Lower leg skin (tissue), 4 donors: Measurements from ENCODE around the gene ZDHHC1. TPM values are rescaled to one million over a fixed set of nuclear protein-coding genes. Genes with fewer than 3 reads are reported as not detected.

Experiments used
- DNase-seq, 2 donors: peaks; one replicate each; pipeline ENCODE4 v3.0.0-alpha.2; 2019; ENCODE audit warnings: low spot score in 2 of 2
- H3K4me3 ChIP-seq: fragments of 200-600 bp; sonication (generic); 2 replicates; pipeline ENCODE4 v1.5.1; 2017; ENCODE audit warnings: mild to moderate bottlenecking, low read depth; ENCODE audit not compliant: poor library complexity, severe bottlenecking
- POLR2A ChIP-seq, 2 donors: fragments of 450-650 bp; IDR thresholded peaks; one replicate each; pipeline ENCODE4 v1.6.1; 2016 to 2017; ENCODE audit warnings: antibody characterized with exemption in 2 of 2, mild to moderate bottlenecking in 1 of 2, moderate library complexity in 1 of 2
- WGBS, 2 donors: methylation state at CpG; one replicate each; pipeline ENCODE4 v1.1.5; 2018; 5-methylcytosine and 5-hydroxymethylcytosine counted together
- intact Hi-C: fragments of 100-400 bp; cut with DNase I; formaldehyde crosslinking; loops from one replicate; pipeline ENCODE4 v1.15.0; 2023; ENCODE audit warnings: low total_unique reads
- total RNA-seq, 4 donors: library from RNA; depleted of rRNA; stranded (reverse); fragments of >200 nt; gene quantifications; one replicate each; pipeline ENCODE4 v1.1.0, GENCODE V29; 2016
- TF ChIP-seq, protein P1 (sequence below), 3 donors: fragments of 450-650 bp; IDR thresholded peaks; one replicate each; pipeline ENCODE4 v1.5.1; 2016; ENCODE audit warnings: antibody characterized with exemption in 3 of 3, mild to moderate bottlenecking in 3 of 3, moderate library complexity in 2 of 3

Gene ZDHHC1
- total RNA-seq, 4 donors from 2014 or later, result 15.1 to 24.7 (median 21.4) TPM

DNA sequence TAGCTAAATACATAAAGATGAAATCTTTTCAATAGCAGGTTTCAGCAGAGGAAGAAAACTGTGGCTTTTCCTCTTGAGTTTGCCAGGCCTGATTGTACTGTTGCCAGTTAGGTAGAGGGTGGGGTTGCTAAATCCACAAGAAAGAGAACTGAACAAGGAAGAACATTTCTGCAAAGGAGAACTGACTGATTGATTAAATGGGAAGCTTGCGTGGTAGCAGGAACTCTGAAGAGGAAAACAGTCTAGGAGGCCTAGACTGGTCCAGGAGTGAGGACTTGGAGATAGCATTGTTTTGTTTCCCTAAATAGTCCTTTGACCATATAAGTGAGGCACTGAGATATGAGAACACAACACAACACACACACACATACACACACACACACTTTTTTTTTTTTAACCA is 70.9 kb downstream of the ZDHHC1 start:
- no peak for DNase-seq
- no peak for TF ChIP-seq POLR2A (IDR thresholded peaks at IDR 0.05)
- TF ChIP-seq, protein P1, sequence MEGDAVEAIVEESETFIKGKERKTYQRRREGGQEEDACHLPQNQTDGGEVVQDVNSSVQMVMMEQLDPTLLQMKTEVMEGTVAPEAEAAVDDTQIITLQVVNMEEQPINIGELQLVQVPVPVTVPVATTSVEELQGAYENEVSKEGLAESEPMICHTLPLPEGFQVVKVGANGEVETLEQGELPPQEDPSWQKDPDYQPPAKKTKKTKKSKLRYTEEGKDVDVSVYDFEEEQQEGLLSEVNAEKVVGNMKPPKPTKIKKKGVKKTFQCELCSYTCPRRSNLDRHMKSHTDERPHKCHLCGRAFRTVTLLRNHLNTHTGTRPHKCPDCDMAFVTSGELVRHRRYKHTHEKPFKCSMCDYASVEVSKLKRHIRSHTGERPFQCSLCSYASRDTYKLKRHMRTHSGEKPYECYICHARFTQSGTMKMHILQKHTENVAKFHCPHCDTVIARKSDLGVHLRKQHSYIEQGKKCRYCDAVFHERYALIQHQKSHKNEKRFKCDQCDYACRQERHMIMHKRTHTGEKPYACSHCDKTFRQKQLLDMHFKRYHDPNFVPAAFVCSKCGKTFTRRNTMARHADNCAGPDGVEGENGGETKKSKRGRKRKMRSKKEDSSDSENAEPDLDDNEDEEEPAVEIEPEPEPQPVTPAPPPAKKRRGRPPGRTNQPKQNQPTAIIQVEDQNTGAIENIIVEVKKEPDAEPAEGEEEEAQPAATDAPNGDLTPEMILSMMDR (IDR thresholded peaks at IDR 0.05), result no peak
- 67 to 72% methylated on average over 1 of the region's 1 CpG for WGBS, 2 donors
- H3K4me3 ChIP-seq, result no peak overlapping the region
- intact Hi-C loops, result no loop called here

Other genes starting within 250 kb of the ZDHHC1 start
- 100 to 1,000 TPM in 2 of 4 donors, 10 to 100 TPM in 2; 84.3 to 139 (median 115) TPM for gene NOL3, start 245.9 kb downstream of the ZDHHC1 start, total RNA-seq
- gene MATCAP1, start 232.5 kb downstream of the ZDHHC1 start, total RNA-seq, result 1 to 10 TPM; 5.1 to 8.9 (median 7.3) TPM
- gene EXOC3L1, start 226.3 kb downstream of the ZDHHC1 start, total RNA-seq, result 1 to 10 TPM in 3 of 4 donors, under 1 TPM in 1; 0.95 to 3.8 (median 1.7) TPM
- 10 to 100 TPM; 56.8 to 74.8 (median 68.1) TPM for gene E2F4, start 224.3 kb downstream of the ZDHHC1 start, total RNA-seq
- gene ELMO3, start 217.3 kb downstream of the ZDHHC1 start, total RNA-seq, result 10 to 100 TPM; 37.2 to 62.2 (median 51.6) TPM
- 10 to 100 TPM; 20.8 to 40.3 (median 31.0) TPM for gene TMEM208, start 189.3 kb downstream of the ZDHHC1 start, total RNA-seq
- 10 to 100 TPM in 1 of 4 donors, 1 to 10 TPM in 3; 6.3 to 15.6 (median 8.4) TPM for gene FHOD1, start 169.0 kb downstream of the ZDHHC1 start, total RNA-seq
- under 1 TPM; 0.04 to 0.83 (median 0.64) TPM for gene SLC9A5, start 167.5 kb downstream of the ZDHHC1 start, total RNA-seq
- 10 to 100 TPM; 16.6 to 28.0 (median 21.2) TPM for gene PLEKHG4, start 136.9 kb downstream of the ZDHHC1 start, total RNA-seq
- under 1 TPM in 2 of 4 donors, not detected in 2; 0.11 to 0.32 TPM for gene KCTD19, start 89.7 kb downstream of the ZDHHC1 start, total RNA-seq
- under 1 TPM in 2 of 4 donors, not detected in 2; 0.26 to 0.64 TPM for gene LRRC36, start 89.7 kb downstream of the ZDHHC1 start, total RNA-seq
- gene TPPP3, start 23.0 kb downstream of the ZDHHC1 start, total RNA-seq, result 100 to 1,000 TPM in 2 of 4 donors, 10 to 100 TPM in 2; 29.6 to 197 (median 89.7) TPM
- gene HSD11B2, start 14.6 kb upstream of the ZDHHC1 start, total RNA-seq, result 100 to 1,000 TPM in 1 of 4 donors, 10 to 100 TPM in 3; 63.2 to 121 (median 80.8) TPM
- 100 to 1,000 TPM; 114 to 141 (median 131) TPM for gene ATP6V0D1, start 64.7 kb upstream of the ZDHHC1 start, total RNA-seq
- not detected for gene AGRP, start 67.1 kb upstream of the ZDHHC1 start, total RNA-seq
- 10 to 100 TPM; 19.3 to 28.6 (median 23.6) TPM for gene RIPOR1, start 112.4 kb upstream of the ZDHHC1 start, total RNA-seq
- 10 to 100 TPM; 41.0 to 49.9 (median 44.2) TPM for gene CTCF, start 146.0 kb upstream of the ZDHHC1 start, total RNA-seq
- 1 to 10 TPM in 2 of 4 donors, under 1 TPM in 2; 0.91 to 4.7 (median 1.9) TPM for gene CARMIL2, start 228.7 kb upstream of the ZDHHC1 start, total RNA-seq
- gene ACD, start 243.8 kb upstream of the ZDHHC1 start, total RNA-seq, result 10 to 100 TPM; 18.7 to 31.1 (median 23.4) TPM
- gene PARD6A, start 244.5 kb upstream of the ZDHHC1 start, total RNA-seq, result 1 to 10 TPM; 2.1 to 3.5 (median 2.4) TPM